Muscle of arm (tissue), 12 donors: Measurements from ENCODE around the gene SNRK. TPM values are rescaled to one million over a fixed set of nuclear protein-coding genes. Genes with fewer than 3 reads are reported as not detected.

Source experiments
- DNase-seq: peaks from one replicate; pipeline ENCODE4 v3.0.0-alpha.2; 2013
- polyA plus RNA-seq, 12 donors: library from polyadenylated mRNA; unstranded; fragments of 120-200 nt; gene quantifications; one replicate each; pipeline ENCODE4 v1.2.1, GENCODE V29; 2013; ENCODE audit not compliant: insufficient read length in 12 of 12

SNRK gene
- polyA plus RNA-seq, 12 donors = 30.7 to 38.7 (median 35.8) TPM; not detected in 1

DNA sequence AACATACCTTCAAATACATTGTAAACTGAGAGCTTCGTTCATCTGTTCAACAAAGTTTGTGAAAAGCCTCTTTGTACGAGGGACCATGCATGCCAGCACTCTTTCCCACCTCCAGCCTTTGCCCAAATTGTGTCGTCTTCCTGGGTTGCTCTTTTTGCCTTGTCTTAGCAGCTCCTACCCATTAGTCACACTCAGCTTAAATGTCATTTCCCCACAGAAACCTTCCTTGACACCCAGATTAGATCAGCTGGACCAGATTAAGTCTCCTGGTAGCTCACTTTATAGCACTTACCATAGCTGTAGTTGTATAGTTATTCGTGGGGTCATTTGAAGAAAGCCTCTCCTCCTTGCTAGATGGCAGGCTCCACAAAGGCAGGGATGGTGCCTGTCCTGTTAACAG, 24.1 kb upstream of the SNRK start:
- DNase-seq = no peak

DNA sequence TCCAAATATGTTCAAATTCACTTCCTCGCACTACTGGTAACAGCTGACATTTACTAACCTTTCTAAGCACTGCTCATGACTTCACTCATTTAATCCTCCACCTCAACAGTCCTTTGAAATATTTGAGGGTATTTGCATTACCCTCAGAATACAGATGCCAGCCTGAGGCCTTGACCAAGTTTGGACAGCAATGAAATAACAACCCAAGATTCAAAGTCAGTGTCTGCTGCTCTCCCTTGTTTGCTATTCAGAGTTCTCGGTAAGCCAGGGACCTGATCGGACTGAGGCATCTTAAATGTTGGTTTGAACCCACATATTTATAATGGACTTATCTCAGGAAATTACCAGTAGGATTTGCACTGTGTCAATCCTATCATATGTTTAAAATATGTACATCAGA, 19.9 kb upstream of the SNRK start:
- DNase-seq = no peak

DNA sequence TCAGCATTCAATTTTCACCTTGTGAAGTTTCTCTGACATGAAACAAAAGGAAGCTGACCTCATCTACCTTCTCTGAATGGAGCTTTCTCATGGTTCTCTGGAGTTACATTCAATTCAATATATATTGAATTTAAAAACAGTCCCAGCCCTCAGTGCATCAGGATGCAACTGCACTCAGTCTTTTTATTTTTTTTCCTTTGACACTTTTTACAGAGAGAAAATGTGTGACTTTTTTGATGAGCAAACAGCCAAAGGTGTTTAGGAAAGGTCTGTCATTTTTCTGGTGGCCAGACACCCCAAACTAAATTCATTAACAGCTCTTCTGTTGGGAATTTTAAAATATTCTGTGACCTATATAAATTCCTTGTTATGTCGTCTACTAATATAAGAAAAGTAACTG, 19.3 kb upstream of the SNRK start:
- no peak for DNase-seq

DNA sequence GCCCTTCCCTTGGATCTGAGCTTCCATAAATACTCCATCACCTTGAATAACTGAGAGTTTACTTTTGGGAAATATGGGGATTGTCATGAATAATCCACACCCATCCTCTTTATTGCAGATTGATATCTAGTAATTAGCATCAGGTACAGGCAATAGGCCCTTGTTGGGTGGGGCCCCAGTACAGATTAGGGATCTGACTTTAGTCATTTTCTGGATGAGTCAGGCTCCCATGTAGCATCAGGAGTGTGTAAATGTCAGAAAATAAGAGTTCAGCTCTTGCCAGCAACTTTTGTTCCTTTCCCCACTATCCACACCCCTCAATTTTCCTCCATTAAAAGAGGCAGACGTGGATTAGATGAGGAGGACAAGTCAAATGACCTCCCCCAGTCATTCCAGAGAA, 17.7 kb upstream of the SNRK start:
- DNase-seq = no peak

DNA sequence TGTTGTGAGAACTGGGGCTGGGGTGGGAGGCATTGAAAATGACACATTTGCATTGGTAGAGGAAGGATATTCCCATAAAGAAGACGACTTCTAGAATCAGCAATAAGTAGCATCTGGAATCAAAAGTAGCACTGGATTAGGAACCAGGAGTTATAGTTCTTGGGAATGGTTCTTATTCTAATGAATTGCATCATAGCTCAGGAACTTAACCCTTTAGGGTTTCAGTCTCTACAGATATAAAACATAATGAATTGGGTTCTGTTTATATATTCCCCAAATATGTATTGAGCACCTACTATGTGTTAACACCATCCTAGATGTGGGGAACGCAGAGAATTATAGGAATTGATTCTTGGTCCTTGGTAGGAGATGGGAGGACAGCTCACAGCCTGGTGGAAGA, 16.3 kb upstream of the SNRK start:
- no peak for DNase-seq

DNA sequence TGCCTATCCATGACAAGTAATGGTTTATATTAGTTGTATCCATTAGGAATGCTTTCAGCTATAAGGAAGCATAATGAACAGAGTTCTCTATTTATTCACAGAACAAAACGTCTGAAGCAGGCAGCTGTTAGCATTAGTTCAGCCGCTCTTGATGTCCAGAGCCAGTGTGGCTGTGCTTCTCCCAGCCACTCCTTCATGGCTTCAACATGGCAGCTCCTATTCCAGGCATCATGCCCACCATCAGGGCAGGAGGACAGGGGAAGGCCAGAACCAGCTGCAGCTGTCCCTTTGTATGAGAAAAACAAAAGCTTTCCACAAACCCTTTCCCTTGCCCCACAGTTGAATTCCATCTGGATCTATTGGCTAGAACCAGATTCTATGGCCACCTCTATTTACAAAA, 12.9 kb upstream of the SNRK start:
- DNase-seq = peak; percentile 17

DNA sequence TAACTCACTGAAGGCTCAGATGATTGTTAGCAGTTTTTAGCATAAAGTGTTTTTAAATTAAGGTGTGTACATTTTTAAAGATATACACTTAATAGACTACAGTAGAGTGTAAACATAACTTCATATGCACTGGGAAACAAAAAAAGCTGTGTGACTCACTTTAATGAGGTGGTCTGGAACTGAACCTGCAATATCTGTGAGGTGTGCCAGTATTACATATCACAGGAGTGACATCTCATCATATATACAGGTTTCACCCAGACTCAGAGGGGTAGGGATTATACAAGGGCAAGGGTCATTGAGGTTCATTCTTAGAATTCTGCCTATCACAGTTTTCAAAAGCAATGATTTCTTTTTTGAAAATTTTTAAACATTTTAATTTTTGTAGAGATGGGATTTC, 7.3 kb upstream of the SNRK start:
- DNase-seq = no peak

DNA sequence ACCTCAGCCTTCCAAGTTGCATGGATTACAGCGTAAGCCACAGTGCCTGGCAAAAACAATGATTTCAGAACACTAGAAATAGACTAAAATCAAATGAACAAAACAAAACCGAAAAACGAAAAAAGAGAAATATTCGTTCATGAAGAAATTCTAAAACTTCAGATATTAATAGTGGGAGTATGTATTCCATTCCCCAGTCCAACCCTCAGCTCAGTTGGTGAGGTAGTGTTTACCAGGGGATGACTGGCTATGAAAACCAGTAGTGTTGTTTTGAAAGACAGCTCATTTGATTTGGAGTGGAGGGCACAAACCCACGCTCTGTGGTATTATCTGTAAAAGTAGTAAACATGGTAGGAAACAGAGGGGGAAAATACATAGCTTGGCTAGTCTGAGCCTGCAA, 6.8 kb upstream of the SNRK start:
- DNase-seq = no peak

DNA sequence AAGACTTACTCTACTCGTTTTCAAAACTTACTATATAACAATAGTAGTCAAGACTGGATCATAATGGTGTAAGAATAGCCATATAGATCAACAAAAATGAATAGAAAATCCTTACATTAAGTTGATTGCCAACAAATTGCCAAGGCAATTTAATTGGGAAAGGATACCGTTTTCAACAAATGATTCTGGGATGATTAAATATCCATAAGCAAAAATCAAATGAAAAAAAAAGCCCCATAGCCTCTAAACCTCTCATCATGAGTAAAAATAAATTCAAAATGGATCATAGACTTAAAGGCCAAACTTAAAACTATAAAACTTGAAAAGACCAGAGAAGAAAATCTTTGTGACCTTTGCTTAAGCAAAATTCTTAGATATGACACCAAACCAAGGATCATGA, 5.3 kb upstream of the SNRK start:
- no peak for DNase-seq

DNA sequence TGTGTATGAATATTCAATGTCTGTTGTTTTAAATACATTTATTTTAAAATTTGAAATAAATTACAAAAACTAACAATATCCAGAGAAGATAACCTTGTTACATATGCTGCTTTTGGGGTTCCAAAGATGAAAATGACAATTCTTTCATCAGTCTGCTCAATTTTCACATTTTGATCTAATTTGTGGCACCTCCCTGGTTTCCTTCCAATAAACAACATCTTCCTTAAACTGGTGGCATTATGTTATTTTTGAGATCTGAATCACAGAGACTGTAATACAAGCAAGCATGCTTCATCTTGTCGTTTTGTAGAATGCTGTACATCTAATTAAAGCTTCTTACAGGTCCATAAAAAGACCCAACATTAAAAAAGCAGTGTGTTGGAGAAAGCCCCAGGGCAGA, 2.2 kb upstream of the SNRK start:
- DNase-seq = no peak

DNA sequence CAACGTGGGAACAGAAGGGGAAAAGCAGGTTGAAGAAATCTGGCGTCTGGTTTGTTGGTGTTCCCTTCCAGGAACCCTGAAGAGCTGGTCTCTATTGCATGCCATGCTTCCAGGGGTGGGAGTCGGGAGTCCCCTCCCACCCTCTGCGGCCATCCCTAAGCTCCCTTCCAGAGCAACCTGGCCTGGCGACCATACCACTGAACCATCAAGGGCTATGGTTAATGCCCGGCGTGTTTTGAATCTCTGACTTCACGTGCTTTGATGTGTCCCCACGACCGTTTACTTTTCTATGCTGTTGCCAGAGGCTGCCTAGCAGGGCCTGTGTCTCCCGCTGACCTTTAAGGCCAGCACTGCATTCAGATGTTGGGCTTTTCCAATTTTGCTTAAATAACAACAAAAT, 696 bp upstream of the SNRK start:
- DNase-seq = no peak

DNA sequence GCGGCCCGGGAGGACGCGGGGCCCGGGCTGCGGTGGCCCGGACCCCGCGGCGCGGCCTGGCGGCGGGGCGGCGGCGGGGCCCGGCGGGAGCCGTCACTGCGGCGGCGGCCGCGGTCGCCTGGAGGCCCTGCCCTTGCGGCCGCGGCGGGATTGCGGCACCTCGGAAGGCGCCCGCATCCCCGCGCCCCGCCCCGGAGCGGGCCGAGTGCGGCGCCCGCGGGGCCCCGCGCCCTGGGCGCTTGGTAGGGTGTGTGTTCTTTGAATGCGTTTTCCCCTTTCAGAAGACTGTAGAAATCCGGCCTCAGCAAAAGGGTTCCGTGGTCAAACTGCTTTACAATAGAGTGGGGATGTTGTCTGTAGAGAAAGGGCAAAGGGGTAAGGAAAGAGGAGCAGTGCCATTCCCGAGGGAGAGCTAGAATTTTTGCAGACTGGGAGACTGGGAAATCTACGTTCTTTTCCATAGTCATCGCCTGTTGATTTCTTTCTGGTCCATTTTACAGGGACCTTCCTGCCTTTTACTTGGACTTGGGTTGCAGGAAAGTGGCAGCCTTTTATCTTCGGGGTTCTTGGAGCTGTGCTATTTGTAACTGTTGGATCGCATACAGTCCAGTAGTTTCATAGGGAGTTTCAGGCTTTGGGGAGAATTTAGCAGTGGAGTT, 630 bp downstream of the SNRK start:
- peak; percentile 21 for DNase-seq

DNA sequence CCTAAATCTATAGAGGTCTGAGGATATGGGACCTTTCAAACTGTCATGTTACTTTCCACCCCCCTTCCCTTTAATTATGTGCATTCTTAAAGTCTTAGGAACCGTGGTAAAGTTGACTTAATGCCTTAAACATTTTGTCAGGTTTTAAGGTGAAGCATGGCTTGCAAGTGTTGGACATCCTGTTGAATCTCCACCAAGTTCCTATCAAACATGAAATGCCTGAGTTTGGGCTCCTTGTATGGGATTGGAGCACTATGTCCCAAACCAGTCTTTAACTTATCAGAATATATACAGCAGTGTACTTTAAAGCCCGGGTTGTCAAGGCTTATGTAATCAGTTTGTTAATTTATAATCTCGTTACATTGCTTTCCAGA, 1.1 kb downstream of the SNRK start:
- DNase-seq = no peak

DNA sequence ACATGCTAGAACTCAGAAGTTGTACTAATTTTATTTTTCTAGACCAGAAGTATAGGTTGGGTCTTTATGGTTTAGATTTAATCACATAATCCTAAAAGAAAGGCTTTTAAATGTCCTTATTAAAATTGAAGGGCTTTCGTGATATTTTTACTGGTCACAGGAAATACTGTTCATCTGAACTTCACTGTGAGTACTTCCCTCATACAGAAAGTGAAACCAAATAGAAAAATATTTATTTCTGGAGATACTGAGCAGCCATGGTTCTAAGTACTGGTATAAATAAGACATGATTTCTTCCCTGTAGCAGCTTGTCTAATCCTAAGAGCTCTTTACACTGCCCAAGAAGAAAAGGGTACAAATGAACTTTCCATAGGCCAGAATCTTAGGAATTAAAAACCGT, 2.0 kb downstream of the SNRK start:
- DNase-seq = peak; percentile 15

DNA sequence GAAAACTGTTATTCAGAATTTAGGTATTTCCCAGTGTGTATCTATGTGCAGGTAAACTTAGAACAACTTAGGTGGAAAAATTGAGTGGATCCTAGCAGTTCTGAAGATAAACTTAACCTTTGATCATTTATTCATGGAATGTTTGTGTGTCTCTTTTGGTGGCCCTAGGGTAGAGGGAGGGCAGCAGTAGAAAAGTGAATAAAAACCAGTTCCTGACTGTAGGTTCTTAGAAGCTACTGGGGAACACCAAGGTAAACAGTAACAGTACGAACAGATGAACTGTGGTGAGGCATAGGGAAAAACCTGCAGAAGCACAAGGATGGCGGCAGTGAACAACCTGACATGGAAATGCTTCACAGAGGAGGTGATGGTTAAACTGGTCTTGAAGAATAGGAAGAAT, 2.5 kb downstream of the SNRK start:
- no peak for DNase-seq

DNA sequence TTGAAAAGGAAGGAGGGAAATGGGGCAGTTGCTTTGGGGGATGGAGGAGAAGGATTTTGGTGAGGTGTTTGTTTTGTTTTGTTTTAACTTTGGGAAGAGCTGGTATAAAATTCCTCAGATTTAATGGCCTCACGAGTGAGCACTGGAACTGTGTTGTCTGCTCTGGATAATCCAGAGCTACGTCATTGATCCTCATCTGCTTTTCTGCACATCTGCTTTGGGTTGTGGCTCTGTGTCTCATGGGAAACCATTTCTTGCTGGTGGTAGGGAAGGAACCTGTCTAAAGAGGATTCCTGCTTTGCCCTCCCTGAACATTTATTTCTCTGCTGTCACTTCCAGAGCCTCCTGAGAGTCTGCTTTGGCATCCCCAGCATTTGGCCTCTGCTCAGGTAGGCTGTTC, 3.1 kb downstream of the SNRK start:
- no peak for DNase-seq

DNA sequence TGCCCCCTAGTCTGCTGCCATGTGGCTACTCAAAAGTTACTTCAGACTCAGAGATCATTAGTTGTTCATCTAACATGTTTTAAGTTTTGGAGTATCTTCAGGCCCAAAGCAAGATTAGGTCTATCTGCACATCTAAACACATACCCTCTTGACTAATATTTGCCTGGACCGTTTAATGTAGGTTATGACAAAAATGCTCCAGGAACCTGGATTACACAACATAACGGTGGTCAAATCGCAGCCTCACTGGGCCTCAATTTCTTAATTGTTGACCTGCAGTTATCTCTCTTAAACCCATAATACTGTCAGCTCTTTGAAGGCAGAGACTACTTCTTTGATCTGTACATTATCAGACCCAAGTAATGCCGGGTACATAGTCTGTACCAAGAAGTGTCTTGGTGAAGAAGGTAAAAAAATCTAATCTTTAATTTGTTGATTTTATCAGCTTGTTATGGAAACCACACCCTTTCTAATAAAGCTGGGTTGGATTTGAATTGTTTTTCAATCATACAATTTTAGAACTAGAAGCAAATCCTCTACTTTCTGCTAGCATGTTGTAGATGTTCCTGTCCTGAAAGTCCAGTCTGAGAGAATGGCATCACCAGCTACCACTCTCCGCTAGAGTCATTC, 3.6 kb downstream of the SNRK start:
- DNase-seq = no peak

DNA sequence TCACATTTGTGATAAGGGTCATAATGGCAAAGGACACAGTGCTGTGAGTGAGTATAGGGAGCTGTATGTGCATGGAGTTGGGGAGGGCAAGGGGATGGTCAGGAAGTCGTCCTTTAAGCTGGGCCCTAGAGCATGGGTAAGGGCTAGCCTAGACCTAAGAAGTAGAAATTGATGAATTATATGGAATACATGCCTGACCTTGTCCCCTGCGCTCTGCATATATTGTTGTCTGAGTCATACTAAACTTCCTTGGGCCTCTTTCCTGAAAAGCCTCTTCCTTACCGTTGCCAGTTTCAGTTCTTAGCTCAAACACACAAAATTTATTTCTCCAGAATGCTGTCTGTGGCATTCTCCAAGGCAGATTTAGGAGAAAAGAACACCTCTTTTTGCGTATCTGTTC, 4.6 kb downstream of the SNRK start:
- no peak for DNase-seq

DNA sequence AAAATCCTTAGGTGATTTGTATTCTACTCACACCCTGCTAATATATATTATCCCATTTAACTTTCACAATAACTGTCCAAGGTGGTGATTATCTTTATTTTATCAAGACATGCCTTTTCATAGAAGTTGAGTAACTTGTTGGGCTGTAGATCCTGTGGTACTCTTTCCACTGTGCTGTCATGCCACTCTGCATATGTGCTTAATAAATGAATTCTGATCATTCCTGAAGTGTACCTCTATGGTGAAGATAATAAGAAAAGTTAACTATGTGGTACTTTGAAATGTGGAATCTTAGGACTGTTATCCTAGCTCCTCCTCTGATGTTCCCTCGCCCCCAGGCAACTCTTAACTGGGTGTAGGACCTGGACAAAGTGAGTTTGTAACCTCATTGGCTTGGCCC, 5.2 kb downstream of the SNRK start:
- DNase-seq = no peak

DNA sequence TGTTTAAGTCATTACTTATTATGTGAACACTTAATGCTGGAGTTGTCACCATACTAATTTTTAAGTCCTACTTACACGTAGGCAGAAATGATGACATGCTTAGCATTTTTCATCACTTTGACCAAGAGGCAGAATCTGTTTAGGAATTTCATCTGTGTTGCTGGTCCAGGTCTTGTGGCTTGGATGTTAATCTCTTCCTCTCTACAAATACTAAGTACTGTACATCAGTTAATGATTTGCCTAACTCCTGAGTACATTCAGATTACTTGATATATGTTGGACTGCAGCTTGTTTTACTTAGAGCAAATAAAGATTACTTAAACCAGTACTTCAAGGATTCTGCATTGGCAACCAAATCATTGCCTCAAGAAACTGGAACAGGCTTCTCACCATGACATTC, 8.6 kb downstream of the SNRK start:
- DNase-seq = no peak

DNA sequence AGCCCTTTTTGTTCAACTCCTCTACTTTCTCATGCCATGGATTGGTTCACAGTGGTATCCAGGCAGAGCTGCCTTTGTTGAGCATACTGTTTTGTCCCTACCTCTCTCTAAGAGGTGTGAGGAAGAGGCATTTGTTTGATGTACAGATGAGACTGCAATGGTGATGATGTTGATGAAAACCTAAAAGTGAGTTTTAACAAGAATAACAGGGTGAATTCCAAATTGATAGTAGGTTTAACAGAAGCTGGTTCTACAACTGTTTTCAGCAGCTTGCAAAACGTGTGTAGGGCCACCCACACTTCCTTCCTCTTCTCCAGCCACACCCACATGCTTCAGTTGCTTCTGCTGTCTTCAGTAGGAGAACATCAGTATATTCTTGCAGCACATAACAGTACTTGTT, 10.2 kb downstream of the SNRK start:
- no peak for DNase-seq

DNA sequence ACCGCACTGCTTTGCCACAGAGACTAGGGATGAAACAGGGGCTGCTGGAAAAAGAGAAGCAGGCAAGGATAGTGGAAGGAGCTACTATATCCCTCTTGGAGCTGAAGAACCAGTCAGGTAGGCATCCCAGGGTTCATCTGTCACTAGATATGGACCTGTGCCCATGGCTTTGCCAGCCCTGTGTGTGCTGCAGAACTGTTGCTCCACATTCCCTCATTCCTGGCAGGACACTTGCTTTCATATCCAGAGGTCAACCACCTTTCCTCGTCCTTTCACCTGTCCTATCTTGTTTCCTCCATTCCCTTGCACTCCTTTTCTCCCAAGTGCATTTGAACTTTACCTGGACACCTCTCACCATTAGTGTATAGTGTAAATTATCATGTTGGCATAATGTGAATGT, 12.0 kb downstream of the SNRK start:
- no peak for DNase-seq

DNA sequence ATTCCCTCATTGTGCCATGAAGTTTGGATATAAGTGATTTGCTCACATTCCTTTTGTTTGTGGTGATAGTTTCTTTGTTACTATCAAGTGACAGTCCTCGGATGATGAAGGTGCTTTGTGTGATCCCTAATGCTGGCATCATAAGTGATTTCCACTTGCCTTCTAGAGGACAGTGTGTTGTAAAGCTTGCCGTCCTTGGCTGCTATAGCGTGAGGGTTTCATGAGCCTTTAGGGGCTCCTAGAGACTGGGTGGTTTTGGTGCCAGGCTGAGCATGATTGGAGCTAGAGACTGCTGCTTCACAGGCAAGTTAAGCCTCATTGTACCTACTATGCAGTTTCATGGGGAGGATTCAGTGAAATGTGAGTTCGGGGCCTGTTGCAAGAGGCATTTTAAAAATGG, 12.4 kb downstream of the SNRK start:
- no peak for DNase-seq

DNA sequence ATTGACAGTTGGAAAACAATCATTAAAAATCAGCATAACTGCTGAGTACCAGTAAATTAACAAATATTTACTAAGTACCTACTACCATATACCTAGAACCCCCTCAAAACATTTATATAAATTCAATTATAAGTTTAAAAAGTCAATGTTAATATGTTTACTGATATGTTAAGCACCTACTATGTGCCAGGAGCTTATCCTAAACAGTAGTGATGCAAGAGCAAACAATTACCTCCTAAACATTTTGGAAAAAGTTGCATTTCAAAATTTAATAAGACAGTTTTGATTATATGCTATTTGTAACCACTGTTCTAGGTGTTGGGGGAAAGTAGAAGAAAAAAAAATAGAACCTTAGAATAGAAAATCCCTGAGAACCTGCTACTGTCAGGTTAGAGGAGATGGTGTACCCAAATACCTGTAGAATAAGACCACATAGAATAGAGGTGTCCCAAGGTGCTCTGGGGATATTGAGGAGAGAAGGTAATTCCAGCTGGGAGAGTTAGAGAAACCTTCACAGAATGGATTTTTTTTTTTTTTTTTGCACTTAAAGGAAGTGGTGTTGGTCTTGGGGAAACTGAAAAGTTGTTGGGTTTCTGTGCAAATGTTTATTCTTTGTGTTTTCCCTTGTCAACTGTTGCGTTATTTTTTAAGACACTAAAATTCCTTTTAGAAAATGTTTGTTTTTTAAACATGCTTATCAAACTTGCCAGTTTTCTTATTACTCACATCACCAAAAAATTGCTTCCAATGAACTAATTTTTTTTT, 16.0 kb downstream of the SNRK start:
- DNase-seq = no peak
